AG09319 (cell line): ENCODE measurements around the gene KIAA1755.
A peak's percentile ranks its signal among the peaks of the same experiment; 100 is the strongest.

Source experiments
- DNase-seq: peaks from one replicate; pipeline ENCODE4 v3.0.0-alpha.2; 2010; ENCODE audit warnings: low read depth; ENCODE audit errors: extremely low read depth
- TF ChIP-seq, protein P1 (sequence below): IDR thresholded peaks from 2 replicates; pipeline ENCODE4 v1.5.1; 2011; ENCODE audit warnings: low read depth, mild to moderate bottlenecking, inconsistent platforms, low read length, moderate library complexity

Gene KIAA1755

DNA sequence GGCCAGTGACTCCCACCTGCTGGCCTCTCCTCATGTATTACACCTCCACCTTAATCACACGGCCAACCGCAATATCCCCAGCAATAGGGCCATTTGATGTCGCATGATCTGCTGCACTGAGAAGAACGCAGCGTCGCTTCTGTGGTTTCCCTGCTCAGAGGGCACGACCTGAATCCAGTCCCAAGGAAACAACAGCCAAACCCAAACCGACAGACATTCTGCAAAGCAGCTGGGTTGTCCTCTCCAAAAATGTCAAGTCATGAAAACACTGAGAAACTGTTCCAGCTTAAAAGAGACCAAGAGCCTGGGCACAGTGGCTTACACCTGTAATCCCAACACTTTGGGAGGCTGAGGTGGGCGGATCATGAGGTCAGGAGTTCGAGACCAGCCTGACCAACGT is 35.9 kb upstream of the KIAA1755 start:
- TF ChIP-seq, protein P1, sequence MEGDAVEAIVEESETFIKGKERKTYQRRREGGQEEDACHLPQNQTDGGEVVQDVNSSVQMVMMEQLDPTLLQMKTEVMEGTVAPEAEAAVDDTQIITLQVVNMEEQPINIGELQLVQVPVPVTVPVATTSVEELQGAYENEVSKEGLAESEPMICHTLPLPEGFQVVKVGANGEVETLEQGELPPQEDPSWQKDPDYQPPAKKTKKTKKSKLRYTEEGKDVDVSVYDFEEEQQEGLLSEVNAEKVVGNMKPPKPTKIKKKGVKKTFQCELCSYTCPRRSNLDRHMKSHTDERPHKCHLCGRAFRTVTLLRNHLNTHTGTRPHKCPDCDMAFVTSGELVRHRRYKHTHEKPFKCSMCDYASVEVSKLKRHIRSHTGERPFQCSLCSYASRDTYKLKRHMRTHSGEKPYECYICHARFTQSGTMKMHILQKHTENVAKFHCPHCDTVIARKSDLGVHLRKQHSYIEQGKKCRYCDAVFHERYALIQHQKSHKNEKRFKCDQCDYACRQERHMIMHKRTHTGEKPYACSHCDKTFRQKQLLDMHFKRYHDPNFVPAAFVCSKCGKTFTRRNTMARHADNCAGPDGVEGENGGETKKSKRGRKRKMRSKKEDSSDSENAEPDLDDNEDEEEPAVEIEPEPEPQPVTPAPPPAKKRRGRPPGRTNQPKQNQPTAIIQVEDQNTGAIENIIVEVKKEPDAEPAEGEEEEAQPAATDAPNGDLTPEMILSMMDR, result no peak
- no peak for DNase-seq

DNA sequence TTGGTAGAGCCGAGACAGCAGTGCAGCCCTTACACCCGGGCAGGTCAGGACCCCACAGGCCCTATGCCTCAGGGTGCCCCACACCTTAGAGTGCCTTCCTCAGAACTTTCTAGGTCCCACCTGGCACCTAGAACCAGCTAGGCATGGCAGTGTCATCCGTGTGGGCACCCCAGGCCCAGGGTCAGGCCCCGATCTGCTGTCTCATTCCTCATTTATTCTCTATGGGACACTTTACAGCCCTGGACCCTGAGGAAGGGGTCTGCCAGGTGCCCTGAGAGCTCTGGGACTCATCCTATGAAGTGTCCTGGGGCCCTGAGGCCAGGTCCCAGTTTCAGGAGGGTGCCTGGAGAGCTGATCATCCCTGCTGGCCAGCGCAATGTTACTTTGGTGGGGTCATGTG is 35.3 kb upstream of the KIAA1755 start:
- TF ChIP-seq, protein P1, result no peak
- no peak for DNase-seq

DNA sequence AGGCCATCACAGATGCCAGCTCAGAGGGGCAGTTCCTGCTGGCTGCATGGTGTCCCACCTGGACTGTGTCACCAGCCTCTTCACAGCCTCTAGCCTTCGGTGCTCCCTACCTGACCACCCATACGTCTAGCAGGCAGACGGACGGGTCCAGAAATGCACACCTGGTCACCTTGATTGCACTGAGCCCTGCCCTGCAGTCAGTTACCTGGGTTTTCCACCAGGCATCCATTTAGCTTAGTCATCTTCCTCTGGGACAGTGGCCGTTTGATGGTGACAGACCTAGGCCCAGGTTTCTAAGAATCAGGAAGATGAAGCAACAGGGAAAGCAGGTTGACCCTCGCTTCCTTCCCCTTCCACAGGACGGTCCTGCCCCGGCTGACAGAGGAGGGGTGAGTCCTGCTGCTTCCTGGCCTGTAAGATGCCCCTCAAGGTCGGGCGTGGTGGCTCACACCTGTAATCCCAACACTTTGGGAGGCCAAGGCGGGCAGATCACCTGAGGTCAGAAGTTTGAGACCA is 33.6 kb upstream of the KIAA1755 start:
- no peak for DNase-seq
- TF ChIP-seq, protein P1, result no peak

DNA sequence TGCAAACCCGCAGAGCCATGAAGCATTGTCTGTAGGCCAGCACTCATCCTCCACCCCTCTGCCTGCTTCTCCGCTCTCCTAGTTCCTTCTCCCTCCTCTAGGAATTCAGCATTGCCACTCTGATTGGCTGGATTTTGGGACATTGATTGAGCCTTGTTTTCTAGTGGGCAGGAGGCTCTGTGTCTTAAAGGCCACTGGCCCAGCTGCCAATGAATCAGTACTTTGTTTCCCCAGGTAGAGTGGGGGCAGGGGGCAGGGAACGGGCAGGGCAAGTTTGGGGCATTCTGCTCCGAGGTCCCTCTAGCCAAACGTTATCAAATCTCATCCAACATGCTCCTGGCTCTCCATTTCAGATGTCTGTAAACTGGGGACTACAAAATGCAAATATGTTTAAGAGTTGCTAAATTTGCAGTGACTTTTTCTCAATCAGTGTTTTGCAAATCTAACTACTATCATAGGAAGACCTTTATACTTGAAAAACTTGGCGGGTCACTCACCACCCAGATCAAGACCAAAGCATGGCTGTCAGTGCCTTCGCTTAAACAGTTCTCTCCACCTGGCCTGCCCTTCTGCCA is 33.0 kb upstream of the KIAA1755 start:
- TF ChIP-seq, protein P1, result no peak
- DNase-seq, result no peak

DNA sequence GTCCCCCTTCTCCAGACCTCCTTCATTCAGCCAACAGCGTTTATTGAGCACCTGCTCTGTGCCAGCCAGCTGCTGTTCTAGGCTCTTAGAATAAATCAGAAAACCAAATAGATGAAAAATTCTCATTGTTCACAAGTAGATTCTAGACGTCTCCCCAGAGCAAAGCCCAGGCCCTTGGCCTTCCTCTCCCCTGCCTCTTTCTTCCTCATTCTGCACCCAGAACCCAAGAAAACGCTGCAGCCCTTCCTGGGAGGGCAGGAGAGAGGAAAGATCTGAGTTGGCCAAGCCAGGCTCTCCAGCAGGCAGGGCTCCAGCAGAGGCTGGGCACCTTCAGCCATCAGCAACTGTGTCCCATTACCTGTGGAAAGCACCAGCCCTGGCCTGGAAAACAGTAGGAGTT is 31.4 kb upstream of the KIAA1755 start:
- TF ChIP-seq, protein P1, result no peak
- DNase-seq, result no peak

DNA sequence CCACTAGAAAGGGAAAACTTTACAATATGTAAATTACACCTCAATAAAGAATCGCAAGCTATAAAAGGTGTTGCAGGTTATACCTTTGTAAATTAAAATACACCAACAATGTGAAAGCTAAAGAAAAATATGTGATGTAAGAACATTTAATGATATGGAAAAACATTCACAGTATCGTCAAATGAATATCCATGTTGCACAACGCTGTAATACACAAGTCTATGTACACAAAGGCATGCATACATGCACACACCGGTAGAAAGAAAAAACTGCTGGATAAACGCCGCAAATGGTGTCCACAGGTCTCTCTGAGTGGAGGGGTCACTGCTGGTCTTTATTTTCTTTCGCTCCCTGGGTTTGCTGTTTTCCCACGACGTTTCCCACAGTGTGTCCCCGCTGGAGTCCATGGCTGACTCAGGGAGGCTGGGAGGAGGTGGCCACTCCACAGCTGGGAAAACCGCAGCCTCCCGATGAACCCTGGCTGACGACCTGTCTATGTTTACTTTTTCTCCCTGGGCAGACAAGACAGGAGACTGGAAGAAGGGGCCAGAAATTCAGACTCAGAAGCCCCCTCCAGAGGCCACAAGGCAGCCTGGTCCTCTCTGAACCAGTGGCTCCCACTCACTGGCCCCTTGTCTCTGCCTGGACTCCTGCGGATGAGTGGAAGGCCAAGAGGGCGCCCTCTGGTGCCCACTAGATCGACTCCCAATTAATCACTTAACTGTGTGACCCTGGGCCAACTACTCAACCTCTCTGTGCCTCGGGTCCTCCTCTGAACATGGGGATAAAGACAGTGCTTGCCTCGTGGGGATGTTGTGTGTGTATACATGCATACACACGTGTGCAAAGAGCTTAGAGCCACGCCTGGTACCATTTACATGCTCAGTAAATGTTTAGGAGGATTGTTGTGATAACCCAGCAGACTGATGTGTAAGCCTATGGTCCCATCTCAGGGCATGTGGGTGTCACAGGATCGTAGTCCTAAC is 30.6 kb upstream of the KIAA1755 start:
- TF ChIP-seq, protein P1, result peak; percentile 53
- no peak for DNase-seq
